HG03460 (cell line): ENCODE results near the gene DKK3.

Source experiments
- ATAC-seq: cut with Tn5 transposase; IDR thresholded peaks from one replicate; pipeline ENCODE4 v1.9.1; 2021; ENCODE audit not compliant: unreplicated experiment

Gene DKK3

DNA sequence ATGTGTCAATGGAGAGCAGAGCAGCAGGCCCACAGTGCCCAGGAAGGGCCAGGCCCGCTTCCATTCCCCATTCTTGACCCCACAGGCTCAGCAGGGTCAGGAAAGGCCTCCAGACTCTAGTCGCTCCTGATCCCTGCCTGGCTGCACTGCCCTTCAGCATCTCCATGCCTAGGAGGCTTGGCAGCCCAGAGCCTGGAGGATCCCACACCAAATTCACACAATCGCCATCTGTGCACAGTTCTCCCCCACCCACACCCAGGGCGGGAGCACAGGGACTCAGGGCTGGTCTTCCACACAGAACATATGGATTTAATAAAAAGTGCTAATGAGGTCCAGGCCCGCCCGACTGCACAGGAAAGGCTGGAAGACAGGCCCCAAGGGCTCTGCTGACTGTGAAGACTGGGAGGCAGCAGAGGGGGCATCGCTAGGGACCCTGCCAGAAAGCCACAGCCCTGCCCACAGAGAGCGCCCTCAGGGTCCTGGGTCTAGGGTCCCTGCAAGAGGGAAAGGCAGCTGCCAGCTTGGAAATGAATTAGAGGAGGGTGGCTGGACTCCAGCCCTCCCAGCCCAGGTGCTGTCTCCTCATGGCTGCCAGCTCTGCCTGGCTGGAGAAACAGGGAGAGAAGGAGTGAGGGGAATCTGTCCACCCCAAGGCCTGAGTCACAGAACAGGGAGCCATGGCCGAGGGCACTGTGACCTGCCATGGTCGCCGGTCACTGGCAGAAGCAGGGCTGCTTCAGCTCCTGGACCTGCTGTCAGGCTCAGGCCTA, 39.7 kb downstream of the DKK3 start:
- no peak for ATAC-seq

DNA sequence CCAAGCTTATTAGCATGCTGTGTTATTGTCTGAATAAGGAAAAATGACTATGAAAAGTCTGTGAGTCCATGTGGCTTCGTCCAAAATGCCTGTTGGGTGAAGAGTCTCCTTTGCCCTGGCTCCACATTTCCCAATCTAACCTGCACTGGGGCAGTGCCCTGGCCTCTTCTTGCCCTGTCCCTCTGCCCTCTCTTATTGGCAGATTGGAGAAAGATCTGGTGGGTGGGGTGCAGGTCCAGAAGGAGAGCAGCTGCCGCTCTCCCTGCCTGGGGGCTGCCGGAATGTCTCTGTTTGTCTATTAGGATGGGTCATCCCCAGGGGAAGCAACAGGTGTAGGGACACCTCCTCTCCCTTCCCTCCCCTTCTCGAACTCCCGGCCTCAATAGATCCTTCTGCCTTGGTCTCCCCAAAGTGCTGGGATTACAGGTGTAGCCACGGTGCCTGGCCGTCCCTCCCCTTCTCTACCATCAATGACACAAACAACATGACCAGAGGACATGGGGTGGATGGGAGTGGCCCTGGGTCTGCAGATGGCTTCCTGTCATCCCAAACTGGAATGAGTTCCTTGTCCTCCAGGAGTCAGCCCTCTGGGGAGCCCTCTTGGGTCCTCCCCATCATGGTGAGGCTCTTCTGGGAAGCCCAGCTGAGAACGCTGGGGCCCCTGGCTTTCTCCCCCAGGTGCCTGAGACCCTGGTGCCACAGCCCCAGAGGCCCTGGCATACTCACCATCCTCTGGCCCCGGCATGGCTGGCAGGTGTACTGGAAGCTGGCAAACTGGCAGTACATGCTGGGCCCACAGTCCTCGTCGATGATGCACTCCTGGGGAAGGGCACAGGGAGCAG, 40.5 kb downstream of the DKK3 start:
- ATAC-seq, result no peak

DNA sequence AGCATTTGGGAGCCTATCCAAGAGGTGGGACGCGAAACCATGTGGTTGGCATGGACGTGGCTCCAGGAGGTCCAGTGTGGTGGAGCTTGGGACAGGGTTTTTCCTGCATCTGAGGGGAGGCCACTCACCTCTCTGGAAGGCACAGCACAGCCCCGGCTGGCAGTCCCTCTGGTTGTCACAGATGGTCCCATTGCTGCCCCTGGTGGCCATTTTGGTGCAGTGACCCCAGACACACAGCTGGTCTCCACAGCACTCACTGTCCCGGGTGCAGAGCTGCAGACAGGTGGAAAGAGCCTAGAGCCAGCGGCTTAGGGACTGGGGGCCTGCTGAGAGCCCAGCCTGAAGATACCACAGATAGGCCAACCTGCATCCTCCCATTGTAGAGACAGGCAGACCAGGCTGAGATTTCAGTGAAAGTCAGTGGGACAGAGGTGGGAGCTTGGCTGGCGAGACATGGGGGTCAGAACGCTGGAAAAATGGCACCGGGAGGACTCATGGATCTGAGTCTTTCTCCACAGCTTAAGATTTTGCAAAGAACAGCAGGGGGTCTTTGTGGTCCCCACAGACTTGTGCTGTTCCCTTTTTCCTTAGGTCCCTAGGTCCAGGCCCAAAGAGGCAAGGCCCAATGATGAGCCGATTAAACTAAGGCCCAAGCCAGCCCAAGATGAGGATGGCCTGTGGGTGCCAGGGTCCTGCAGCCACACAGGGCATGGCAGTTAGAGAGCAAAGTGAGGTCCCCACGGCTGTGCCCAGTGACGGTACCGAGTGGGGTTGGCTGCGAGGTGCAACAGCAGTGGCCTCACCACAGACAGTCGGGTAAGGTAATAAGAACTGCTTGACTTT, 41.4 kb downstream of the DKK3 start:
- peak; percentile 96 for ATAC-seq

DNA sequence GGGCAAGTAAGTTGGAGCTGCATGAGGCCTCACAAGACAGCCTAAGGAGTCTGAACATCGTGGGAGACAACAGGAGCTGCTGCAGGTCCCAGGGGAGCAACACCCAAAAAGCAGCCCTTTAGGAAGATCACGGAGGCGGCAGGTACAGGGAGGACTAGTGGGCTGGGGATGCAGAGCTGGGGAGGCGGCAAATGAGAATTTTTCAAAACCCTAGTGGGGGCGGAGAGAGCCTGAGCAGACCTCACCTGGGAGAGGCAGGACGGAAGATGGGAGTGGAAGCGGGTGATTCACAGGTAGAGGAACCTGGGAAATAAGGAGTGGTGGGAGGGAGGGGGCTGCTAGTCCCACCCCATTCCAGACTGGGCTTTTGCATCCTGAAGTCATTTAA, 42.1 kb downstream of the DKK3 start:
- ATAC-seq, result no peak

DNA sequence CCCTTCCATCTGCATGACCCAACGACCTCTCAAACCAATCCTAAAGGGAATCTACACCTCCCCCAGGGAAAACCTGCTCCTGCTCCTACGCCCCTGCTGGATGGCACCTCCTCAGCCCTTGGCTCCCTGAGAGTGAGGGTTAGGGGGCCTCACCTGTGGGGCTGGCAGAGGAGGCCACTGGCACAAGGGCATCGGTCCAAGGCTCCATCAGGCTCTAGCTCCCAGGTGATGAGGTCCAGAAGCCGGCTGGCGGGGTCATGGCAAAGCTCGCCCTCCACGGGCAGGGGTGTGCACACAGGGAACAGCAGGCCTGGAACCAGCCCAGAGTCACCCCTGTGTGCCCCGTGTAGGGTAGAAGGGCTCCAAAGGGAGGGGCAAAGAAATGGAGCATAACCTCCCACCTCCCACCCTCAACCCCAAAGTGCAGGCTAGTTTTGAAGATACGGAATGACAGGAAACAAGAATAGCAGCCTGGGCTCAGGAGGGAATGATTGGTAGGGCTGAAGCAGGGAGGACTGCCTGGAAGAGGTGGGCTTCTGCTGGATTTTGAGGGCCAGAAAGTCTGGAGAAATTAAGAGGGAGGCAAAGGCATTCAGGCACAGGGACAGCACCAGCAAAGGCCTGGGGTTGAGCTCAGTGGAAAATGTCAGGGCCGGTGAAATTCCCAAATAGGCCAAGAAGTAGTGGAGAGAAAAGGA, 42.6 kb downstream of the DKK3 start:
- ATAC-seq, result no peak

DNA sequence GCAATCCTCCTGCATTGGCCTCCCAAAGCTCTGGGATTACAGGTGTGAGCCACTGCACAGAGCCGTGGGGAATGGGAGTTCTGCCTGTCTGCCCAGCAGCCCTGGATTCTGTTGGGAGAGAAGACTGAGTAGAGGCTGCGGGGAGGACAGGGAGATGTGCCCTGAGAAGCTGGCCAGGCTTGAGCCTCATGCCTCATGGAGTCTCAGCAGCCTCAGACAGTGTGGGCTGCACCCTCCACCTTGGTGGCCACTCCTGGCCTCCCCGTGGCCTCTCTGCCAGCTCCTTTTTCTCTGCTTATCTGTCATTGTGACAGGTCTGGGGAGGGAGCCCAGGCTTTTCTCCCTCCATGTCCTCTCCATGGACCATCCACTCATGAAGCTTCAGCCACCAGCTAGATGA, 43.2 kb downstream of the DKK3 start:
- no peak for ATAC-seq

DNA sequence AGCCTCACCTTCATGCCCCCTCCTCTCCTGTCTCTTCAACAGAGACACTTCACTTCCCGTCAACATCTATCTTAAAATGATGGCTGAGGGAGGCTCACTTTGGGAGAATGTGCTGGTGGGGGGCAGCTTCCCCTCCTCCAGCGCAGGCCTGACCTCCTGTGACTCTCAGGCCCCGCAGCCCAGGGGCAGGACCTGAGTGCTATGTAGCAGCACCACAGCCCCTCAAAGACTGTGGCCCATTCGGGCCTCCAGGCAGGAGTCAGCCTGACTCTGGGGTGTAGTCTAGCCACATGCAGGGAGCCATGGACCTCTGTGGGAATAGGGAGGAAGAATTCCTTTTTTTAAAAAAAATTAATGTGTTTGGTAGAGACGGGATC, 43.7 kb downstream of the DKK3 start:
- no peak for ATAC-seq

DNA sequence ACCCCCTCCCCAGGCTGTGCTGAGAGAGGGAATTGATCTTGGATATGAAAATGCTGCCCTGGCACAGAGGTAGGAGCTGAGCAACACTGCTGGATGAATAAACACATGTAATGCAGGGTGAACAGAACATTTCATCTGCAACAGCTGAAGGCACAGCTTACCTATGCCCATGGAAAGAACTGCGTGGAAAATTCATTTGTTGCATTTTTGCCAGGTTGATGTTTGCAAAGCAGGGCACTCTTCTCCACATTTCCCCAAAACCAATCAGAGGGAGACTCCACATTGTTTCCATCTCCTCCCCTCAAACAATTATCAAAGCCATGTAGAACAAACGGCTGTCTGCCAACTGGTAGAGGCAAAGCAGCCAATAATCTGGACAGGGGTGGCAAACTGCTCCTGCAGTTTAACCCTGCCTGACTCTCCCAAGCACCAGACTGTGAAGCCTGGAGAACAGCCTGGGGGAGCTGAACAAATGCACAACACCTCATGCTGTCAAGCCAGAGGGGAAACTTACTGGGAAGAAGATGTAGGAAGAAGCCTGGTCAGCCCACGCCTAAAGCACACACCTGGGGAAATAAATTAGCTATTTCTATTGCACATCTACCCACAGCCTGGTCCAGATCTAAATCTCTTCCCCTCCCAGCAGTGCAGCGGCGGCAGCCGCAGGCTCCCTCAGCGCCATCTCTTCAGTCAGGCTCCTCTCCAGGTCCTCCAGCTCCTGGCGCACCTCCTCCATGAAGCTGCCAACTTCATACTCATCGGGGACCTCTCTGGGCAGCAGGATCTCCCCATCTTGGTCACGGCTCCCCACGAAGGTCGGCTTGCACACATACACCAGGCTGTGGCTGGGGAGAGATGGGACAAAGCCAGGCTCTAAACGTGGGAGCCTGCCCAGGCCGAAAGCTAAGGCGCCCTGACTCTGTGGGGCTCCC, 44.3 kb downstream of the DKK3 start:
- no peak for ATAC-seq

DNA sequence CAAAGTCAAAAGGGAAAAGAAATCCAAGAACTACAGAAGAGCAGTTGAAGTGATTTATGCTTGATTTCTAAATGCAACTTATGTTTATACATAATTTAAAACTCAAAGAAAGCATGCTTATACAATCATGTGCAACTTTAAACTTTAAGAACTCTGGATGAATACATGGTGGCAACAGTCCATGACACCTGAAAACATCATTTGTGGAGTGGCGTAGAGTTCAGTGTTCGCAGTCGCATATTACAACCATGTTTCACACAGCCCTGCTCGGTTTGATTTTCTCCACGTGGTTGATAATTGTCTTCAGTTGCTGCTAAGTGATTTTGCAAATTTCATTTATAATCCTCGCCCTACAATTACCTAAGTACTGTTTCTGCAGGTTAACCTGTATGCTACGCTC, 45.4 kb downstream of the DKK3 start:
- ATAC-seq, result no peak

DNA sequence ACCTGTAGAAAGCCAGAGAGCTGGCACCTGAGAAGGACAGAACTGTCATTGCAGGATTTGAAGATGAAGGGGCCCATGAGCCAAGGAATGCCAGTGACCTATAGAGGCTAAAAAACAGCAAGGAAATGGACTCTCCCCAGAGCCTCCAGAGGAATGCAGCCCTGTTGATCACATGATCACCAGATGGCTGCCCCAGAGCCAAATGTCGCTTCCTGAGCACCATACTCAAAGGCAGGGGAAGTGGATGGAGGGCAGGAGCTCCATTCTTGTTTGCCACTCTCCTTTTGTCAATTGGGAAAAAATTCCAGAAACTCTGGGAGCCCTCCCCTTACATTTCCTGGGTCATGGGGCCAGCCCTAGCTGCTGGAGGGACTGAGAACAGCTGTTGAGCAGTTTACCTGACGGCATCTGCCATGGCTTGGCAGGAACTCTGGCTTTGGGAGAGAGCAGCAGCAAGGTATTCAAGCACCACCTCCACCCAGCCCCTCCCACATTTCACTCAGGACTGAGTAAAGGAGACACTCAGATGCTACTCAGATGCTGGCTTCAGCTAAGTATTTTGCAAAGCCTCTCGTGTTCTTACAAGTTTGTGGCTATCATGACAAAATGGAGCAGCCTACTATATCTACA, 46.9 kb downstream of the DKK3 start:
- ATAC-seq, result no peak

DNA sequence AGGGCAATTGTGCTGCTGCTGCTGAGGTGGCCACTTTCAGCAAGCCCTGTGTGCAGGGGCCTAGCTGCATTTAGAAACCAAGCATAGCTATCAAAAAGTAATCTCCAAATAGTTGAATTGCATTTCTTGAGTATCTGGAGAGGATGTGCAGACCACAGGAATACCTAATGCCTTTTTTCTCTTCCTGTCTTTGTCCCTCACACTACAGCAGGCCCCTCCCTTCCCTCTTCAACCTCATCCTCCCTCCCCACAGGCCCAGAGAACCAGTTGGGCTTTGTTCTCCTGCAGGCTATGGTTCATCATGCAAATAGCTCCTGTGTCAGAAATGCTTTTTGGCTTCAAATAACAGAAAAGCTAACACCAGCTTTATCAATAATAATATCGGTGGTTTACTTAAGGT, 47.7 kb downstream of the DKK3 start:
- no peak for ATAC-seq

DNA sequence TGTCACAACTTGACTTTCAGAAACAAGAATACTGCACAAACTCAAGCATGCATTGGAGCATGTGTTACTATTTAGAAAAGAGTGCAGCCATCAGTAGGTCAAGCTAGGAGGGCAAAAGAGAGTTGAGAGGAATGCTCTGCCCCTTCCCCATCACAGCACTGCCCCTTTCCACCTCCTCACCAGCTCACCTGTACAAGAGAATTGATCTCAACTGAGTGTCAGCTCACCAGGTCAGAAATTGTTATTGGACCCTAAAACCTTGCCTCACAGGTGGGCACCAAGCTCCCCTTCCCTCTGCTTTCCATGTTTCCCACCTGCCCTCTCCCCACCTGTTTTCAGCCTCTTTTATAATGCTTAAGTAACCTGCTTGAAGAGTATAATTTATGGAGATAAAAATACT, 48.8 kb downstream of the DKK3 start:
- no peak for ATAC-seq

DNA sequence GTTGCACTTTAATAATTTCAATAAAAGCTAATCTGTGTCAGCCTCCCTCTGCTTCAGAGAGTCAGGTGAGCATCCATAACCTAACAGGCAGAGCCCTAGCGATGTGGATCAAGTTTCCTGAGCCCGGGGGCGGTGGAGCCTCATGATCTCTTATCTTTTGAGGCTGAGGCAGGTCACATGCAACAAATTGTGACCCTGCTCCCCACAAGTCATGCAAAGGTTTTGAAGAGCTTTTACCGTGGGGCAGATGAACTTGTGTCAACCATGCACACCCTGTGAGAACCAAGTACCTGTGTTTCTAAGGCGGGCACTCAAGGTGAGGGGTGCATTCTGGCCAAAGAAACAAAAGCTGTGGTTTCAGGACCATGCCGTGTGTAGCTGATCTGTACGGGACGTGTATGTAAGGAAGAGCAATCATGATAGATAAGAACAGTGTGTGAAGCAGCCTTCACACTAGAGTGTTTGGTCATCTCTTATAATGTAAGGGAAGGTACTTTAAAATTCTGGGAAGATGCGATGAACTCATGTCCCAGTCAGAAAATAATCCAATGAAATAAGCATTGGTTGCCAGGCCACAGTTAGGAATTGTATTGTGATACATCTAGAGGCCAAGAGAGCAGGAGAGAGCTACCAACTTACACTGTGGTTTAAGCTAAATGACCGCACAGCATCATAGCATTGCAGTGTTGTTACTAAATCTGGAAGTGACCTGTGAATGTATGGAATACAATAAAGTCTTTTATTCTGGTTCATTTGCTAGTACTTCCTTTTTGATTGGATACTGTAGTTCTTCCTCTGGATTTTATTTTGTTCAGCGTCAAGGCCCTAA, 49.8 kb downstream of the DKK3 start:
- no peak for ATAC-seq

DNA sequence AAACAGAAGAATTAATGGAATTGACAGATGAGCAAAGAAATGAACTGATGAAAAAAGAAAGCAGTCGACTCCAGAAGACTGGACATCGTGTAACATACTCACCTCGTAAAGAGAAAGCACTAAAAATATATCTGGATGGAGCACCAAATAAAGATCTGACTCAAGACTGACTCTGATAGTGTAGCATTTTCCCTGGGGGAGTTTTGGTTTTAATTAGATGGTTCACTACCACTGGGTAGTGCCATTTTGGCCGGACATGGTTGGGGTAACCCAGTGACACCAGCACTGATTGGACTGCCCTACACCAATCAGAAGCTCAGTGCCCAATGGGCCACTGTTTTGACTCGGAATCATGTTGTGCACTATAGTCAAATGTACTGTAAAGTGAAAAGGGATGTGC, 52.4 kb downstream of the DKK3 start:
- ATAC-seq, result no peak

DNA sequence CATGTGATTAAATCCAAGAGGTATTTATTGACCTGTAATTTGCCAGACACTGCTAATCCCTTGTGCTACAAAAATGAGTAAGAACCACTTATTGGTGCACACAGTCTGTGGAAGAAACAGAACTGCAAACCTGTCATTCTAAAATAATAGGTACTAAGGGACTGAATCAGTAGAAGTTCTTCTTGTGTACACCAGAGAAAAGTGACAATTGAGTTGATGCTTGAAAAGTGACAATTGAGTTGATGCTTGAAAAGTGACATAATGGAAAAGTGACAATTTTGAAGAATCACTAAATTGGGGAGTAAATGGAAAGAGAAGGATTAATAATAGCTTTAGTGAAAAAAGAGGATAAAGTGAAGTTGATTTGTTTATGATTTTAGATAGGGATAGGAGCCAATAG, 56.4 kb downstream of the DKK3 start:
- no peak for ATAC-seq

DNA sequence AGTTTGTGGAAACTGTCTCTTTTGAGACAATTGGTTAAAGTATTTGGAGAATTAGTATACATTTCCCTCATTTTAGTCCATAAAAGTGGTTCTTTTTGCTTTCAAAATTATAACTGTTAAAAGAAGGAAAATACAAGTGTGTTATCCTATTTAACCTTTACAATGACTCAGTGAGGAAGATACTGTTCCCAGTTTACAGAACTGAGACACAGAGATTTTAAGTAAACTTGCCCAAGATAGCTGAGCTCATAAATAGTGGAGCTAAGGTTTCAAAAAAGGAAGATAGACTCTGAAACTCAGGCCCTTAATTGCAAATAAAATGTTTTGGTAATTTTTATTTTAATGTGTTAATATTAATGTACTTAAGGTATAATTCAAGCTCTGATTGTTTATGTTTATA, 58.9 kb downstream of the DKK3 start:
- ATAC-seq, result no peak

DNA sequence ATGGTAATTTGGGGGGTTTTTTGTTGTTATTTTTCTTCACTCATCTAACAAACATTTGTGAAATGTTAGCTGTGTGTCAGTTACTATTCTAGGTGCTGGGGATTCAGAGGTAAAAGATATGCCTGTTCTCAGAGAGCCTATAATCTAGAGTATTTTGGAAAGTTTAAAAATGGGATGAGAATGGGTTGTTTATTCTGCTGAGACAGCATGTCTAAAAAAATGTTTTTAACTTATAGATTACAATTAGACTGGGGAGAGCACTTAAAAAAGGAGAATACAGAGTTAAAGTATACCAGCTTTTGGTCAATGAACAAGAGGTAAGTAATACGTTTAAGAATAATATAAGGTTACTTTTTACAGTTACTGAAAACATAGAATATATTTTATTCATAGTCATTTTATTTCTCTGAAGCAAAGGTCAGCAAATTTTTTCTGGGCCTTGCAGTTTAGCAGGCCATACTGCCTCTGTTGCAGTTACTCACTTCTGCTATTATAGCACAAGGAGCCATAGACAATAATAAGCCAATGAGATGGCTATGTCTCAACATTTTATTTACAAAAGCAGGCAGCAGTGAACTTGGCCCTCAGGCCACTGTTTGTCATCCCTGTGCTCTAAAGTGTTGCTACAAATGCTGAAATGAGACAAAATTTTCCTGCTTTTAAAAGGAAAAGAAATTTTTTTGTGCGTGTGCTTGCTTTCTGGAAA, 60.0 kb downstream of the DKK3 start:
- ATAC-seq, result no peak

DNA sequence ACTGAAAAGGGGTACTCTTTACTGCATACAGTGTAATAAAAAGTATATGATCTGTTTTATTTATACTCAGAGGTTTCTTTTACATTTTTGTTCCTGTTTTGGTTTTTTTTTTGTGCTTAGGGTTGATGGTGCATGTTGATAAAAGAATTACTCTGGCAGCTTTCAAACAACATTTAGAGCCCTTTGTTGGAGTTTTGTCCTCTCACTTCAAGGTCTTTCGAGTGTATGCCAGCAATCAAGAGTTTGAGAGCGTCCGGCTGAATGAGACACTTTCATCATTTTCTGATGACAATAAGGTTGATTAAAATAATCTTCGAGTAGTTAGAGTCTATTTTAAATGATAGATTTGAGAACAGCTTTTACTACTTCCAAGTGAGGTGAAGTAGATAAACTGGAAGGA, 60.6 kb downstream of the DKK3 start:
- ATAC-seq, result no peak
